ENCODE results near the gene GEMIN7.

DNA sequence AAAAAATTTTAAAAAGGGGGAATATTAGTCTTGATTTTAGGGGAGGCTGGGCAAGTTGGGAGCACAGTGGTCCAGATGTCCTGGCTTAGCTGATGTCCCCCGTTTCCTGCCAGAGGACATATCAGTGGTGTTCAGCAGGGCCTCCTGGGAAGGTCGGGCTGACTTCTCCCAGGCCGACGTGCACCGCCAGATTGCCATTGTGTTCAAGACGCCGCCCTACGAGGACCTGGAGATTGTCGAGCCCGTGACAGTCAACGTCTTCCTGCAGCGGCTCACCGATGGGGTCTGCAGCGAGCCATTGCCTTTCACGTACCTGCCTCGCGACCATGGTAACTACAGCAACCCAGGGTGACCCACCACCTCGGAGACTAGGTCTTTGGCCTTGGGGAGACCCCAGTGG, 46.6 kb upstream of the GEMIN7 start:
- no peak for TF ChIP-seq CTCF (conservative IDR thresholded peaks at IDR 0.05 in 1 of 2, IDR thresholded peaks at IDR 0.05 in 1 of 2; ENCODE audit: low read depth in 1 of 2, low read length in 2 of 2)
- no peak for TF ChIP-seq EZH2 (IDR thresholded peaks at IDR 0.05; ENCODE audit: low read length, missing control alignments)
